Activated CD4-positive, alpha-beta T cell treated with anti-CD3 and anti-CD28 coated beads for 36 hours (primary cell): Measurements from ENCODE around the gene MPV17L2. TPM values are rescaled to one million over a fixed set of nuclear protein-coding genes. Genes with fewer than 3 reads are reported as not detected.

Experiments
- ATAC-seq: fragments of 200-7000 bp; cut with Tn5 transposase; one replicate; pipeline ENCODE4 v1.10.0; 2021; ENCODE audit warnings: mild to moderate bottlenecking, moderate library complexity
- CTCF ChIA-PET: fragments of 350-600 bp; sonication (Branson Sonifier 250); formaldehyde crosslinking; loops from one replicate; lab custom pipeline; 2021; ENCODE audit warnings: antibody characterized with exemption; lab: Charles Lee
- POLR2A ChIA-PET: fragments of 350-600 bp; sonication (Branson Sonifier 250); formaldehyde crosslinking; loops from one replicate; lab custom pipeline; 2021; ENCODE audit warnings: antibody characterized with exemption, inconsistent platforms; lab: Charles Lee
- DNase-seq: peaks from one replicate; pipeline ENCODE4 v3.0.0-alpha.2; 2020
- H3K27ac Mint-ChIP-seq: one replicate; pipeline ENCODE4 v1.8.0; 2021; ENCODE audit warnings: mixed read lengths
- H3K27me3 Mint-ChIP-seq: one replicate; pipeline ENCODE4 v1.8.0; 2021; ENCODE audit warnings: mixed read lengths
- H3K36me3 Mint-ChIP-seq: one replicate; pipeline ENCODE4 v1.8.0; 2021; ENCODE audit warnings: low read depth, mixed read lengths
- H3K4me1 Mint-ChIP-seq: one replicate; pipeline ENCODE4 v1.8.0; 2021; ENCODE audit warnings: mixed read lengths
- H3K4me3 Mint-ChIP-seq: one replicate; pipeline ENCODE4 v1.8.0; 2021; ENCODE audit warnings: mild to moderate bottlenecking, moderate library complexity, mixed read lengths
- H3K9me3 Mint-ChIP-seq: one replicate; pipeline ENCODE4 v1.8.0; 2021; ENCODE audit warnings: low read depth, mixed read lengths
- intact Hi-C, 2 experiments: fragments of 100-400 bp; cut with DNase I in 1 of 2; cut with micrococcal nuclease in 1 of 2; formaldehyde crosslinking; loops; one replicate each; pipeline versions ENCODE4 v1.14.2 to v1.15.1; 2022 to 2024; cut with DNase I, micrococcal nuclease
- total RNA-seq, 2 experiments: library from RNA; stranded (reverse); gene quantifications; one replicate each; pipeline ENCODE4 v1.2.3, GENCODE V29; 2021

MPV17L2 gene
- total RNA-seq, 2 experiments from 2014 or later: 5.7 to 6.2 TPM

DNA sequence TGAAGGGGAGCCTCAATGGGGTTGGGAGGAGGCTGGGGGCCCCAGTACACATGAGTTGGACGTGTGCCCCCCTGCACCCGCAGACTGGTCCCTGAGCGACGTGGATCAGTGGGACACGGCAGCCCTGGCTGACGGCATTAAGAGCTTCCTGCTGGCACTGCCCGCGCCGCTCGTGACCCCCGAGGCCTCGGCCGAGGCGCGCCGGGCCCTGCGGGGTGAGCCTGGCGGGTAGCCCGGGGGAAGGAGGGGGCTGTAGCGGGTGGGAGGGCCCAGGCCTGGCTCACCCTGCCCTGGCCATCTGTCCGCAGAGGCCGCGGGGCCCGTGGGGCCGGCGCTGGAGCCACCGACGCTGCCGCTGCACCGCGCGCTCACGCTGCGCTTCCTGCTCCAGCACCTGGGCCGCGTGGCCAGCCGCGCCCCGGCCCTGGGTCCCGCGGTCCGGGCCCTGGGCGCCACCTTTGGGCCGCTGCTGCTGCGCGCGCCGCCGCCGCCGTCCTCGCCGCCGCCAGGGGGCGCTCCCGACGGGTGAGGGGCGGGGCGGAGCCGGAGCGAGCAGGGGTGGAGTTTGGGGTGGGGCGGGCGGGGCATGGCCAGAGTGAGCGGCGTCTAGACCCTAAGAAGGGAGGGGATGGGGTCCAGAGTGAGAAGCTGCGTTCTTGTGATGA, 31.9 kb upstream of the MPV17L2 start:
- intact Hi-C loops: loop anchor here in 1 of 2 experiments (1.0 to 2.0 kb wide), 4 partner anchors 8 to 91 kb away; partner anchors contain the start of genes PIK3R2 and RAB3A
- H3K27ac Mint-ChIP-seq: no peak overlapping the region

DNA sequence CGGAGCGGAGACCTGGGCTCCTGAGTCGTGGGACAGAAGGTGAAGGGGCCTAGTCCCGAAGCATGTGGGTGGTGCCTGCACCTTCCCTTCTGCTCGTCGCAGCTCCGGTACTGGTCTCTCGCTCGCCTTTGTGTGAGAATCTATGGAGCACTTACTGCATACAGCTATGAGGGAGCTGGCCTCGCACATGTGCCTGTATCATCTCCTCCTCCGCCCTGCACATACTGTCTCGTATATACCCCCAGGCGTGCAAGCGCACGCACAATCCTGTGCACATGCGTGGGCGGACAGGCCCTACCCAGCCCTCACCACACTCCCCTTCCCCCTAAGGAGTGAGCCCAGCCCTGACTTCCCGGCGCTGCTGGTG, 31.4 kb upstream of the MPV17L2 start:
- POLR2A ChIA-PET: no interaction called here
- intact Hi-C loops: loop anchor here in 1 of 2 experiments (1.0 to 2.0 kb wide), 4 partner anchors 8 to 91 kb away; partner anchors contain the start of genes PIK3R2 and RAB3A
- CTCF ChIA-PET: interaction anchor here (0.7 to 2.4 kb wide), 4 partner anchors 10 to 119 kb away, joined by 4 to 6 read pairs (median 4); no protein-coding TSS in a partner anchor
- Mint-ChIP-seq H3K9me3 (no peaks in the 10 kb centered on the region), H3K36me3 (peaks cover 19% of the 10 kb centered on the region), H3K4me1 (peaks cover 5% of the 10 kb centered on the region), H3K27me3 (no peaks in the 10 kb centered on the region), H3K4me3 (peak overlapping the region; percentile 32), H3K27ac (no peak overlapping the region)
- no peak for ATAC-seq
- DNase-seq: no peak

More for the DNA sequence above, 31.9 kb upstream of the MPV17L2 start:
- H3K4me3 Mint-ChIP-seq: peak overlapping the region; percentile 70
- ATAC-seq (peak; percentile 93), DNase-seq (peak; percentile 89)
- no peaks in the 10 kb centered on the region for H3K9me3 Mint-ChIP-seq
- no peaks in the 10 kb centered on the region for H3K27me3 Mint-ChIP-seq
- ChIA-PET POLR2A (no interaction called here), CTCF (interaction anchor here (0.6 to 2.4 kb wide), 10 partner anchors 10 to 288 kb away, joined by 3 to 7 read pairs (median 4); partner anchors contain the start of gene ARRDC2)
- peaks cover 9% of the 10 kb centered on the region for H3K4me1 Mint-ChIP-seq
- H3K36me3 Mint-ChIP-seq: peaks cover 16% of the 10 kb centered on the region

DNA sequence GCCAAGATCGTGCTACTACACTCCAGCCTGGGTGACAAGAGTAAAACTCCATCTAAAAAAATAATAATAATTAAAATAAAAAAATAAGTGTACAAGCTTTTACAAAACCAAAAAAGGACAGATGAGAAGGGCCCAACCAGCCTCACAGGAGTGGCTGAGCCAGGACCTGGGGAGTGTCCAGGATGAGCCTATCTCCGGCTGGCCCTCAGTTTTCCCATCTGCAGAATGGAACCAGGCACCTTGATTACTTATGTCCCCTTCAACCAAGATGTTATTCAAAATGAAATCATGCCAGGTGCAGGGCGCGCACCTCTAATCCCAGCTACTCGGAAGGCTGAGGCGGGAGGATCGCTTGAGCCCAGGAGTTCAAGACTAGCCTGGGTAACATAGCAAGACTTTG, 28.9 kb upstream of the MPV17L2 start:
- CTCF ChIA-PET: interaction anchor here (0.6 to 2.3 kb wide), 3 partner anchors 12 to 245 kb away, joined by 3 to 7 read pairs (median 4); partner anchors contain the start of gene PIK3R2
- Mint-ChIP-seq H3K27me3 (no peaks in the 10 kb centered on the region), H3K27ac (no peak overlapping the region), H3K36me3 (peaks cover 32% of the 10 kb centered on the region), H3K9me3 (no peaks in the 10 kb centered on the region), H3K4me3 (no peak overlapping the region), H3K4me1 (peaks cover 5% of the 10 kb centered on the region)
- DNase-seq: no peak
- POLR2A ChIA-PET: no interaction called here
- intact Hi-C loops: no loop called here
- ATAC-seq: no peak

DNA sequence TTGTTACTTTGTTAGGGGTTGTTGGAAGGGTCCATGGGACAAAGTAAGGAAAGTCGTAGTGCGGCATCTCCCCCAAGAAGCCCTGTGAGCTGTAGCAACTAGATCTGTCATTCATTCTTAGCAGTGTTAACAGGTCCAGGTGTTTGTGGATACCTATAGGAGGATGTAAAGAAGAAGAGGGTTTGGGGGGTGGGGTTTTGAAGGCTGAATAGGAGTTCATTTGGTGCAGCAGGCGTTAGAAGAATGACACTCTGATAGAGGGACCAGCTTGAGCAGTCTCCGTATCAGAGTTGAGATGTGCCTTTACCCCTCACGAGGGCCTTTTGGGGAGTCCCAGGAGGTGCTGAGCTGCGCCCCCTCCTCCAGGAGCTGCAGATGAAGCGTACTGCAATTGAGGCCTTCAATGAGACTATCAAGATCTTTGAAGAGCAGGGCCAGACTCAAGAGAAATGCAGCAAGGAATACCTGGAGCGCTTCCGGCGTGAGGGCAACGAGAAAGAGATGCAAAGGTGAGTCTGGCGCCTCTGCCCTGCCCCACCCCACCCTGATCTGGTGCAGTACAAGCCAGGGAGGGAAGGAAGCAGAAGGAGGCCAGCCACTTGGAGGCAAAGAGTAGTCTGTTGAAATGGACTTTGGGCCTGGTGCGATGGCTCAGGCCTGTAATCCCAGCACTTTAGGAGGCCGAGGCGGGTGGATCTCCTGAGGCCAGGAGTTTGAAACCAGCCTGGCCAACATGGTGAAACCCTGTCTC, 27.0 kb upstream of the MPV17L2 start:
- no peak for ATAC-seq
- CTCF ChIA-PET: interaction anchor here (0.6 to 1.3 kb wide), 7 partner anchors 8 to 1428 kb away, joined by 3 to 6 read pairs (median 3); partner anchors contain the start of genes IFI30 and MPV17L2
- no peaks in the 10 kb centered on the region for H3K27me3 Mint-ChIP-seq
- no peak overlapping the region for H3K4me3 Mint-ChIP-seq
- intact Hi-C loops: no loop called here
- no peak for DNase-seq
- no peaks in the 10 kb centered on the region for H3K4me1 Mint-ChIP-seq
- H3K27ac Mint-ChIP-seq: no peak overlapping the region
- H3K36me3 Mint-ChIP-seq: peaks cover 30% of the 10 kb centered on the region
- POLR2A ChIA-PET: interaction anchor here (0.7 kb wide), 1 partner anchor 406 kb away, joined by 8 read pairs; the partner anchor contains the start of gene UBA52
- H3K9me3 Mint-ChIP-seq: no peaks in the 10 kb centered on the region

DNA sequence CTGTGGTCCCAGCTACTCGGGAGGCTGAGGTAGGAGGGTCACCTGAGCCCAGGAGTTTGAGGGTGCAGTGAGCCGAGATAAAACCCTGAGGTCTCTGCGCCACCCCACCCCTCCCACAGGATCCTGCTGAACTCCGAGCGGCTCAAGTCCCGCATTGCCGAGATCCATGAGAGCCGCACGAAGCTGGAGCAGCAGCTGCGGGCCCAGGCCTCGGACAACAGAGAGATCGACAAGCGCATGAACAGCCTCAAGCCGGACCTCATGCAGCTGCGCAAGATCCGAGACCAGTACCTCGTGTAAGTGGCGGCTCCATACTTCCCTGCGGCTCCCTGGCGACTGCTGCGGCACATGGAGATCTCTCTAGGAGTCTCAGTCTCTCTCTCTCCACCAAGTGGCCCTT, 26.0 kb upstream of the MPV17L2 start:
- Mint-ChIP-seq H3K4me3 (no peak overlapping the region), H3K27ac (no peak overlapping the region), H3K9me3 (no peaks in the 10 kb centered on the region), H3K27me3 (no peaks in the 10 kb centered on the region), H3K36me3 (peaks cover 32% of the 10 kb centered on the region), H3K4me1 (no peaks in the 10 kb centered on the region)
- DNase-seq: no peak
- ChIA-PET POLR2A (no interaction called here), CTCF (interaction anchor here (0.6 to 1.2 kb wide), 4 partner anchors 12 to 49 kb away, joined by 3 to 4 read pairs (median 3); partner anchors contain the start of gene MPV17L2)
- ATAC-seq: no peak
- intact Hi-C loops: no loop called here

DNA sequence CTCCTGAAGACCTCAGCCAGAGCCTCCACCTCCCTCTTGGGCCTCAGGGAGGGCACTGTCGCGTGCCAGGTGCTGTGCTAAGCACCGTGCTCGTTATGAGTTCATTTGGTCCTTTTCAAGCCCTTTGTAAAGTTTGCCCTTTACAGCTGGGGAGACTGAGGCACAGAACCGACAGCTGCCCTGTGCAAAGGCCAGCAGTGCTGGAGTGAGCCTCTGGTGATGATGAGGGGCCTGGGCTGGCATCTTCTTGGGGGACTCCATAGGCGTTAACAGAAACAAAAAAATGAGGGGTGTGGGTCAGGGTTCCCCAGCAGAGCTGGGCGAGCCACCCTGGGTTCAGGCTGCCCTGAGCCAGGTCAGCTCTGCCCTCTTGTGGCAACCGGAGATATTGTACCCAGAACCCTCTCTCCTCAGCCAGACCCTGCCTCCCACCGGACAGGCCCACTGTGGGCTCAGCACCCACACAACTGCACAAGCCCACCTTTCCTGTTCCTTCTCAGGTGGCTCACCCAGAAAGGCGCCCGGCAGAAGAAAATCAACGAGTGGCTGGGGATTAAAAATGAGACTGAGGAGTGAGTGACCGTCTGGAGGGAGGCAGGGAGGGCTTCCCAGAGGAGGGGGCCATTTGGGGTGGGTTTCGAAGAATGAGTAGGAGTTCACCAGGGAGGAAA, 24.9 kb upstream of the MPV17L2 start:
- no peak overlapping the region for H3K4me3 Mint-ChIP-seq
- H3K27me3 Mint-ChIP-seq: no peaks in the 10 kb centered on the region
- H3K9me3 Mint-ChIP-seq: no peaks in the 10 kb centered on the region
- CTCF ChIA-PET: interaction anchor here (0.6 to 2.1 kb wide), 13 partner anchors 9 to 286 kb away, joined by 3 to 7 read pairs (median 3); partner anchors contain the start of gene IL12RB1
- H3K27ac Mint-ChIP-seq: no peak overlapping the region
- DNase-seq (peak; percentile 81), ATAC-seq (peak; percentile 95)
- peaks cover 29% of the 10 kb centered on the region for H3K36me3 Mint-ChIP-seq
- POLR2A ChIA-PET: interaction anchor here (0.5 to 0.6 kb wide), 4 partner anchors 23 to 158 kb away, joined by 3 read pairs; partner anchors contain the start of gene IQCN
- intact Hi-C loops: loop anchor here (1.0 to 2.0 kb wide), 4 partner anchors 15 to 161 kb away; partner anchors contain the start of gene PIK3R2 (in 1 of the 2)
- H3K4me1 Mint-ChIP-seq: peaks cover 4% of the 10 kb centered on the region

DNA sequence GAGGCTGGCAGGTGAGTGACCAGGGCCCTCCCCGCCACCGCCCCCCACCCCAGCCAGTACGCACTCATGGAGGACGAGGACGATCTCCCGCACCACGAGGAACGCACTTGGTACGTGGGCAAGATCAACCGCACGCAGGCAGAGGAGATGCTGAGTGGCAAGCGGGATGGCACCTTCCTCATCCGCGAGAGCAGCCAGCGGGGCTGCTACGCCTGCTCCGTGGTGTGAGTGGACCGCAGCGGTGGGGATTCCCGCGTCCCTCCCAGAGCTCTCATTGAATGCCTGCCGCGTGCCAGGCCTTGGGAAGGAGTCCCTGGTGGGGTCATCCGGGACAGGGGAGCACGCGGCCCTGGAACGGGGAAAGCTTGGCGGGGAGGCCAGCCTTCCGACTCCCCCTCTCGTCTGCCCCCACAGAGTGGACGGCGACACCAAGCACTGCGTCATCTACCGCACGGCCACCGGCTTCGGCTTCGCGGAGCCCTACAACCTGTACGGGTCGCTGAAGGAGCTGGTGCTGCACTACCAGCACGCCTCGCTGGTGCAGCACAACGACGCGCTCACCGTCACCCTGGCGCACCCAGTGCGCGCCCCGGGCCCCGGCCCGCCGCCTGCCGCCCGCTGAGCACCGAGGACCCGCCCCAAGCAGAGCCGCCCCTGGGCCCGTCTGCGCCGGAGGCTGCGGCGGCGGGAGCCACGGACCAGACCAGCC, 24.2 kb upstream of the MPV17L2 start:
- ChIA-PET POLR2A (interaction anchor here (0.5 to 0.6 kb wide), 2 partner anchors 17 to 157 kb away, joined by 3 read pairs; no protein-coding TSS in a partner anchor), CTCF (interaction anchor here (0.6 to 2.1 kb wide), 10 partner anchors 15 to 285 kb away, joined by 3 to 7 read pairs (median 4); partner anchors contain the start of gene IL12RB1)
- no peak for ATAC-seq
- no peaks in the 10 kb centered on the region for H3K27me3 Mint-ChIP-seq
- H3K9me3 Mint-ChIP-seq: no peaks in the 10 kb centered on the region
- intact Hi-C loops: loop anchor here (1.0 to 2.0 kb wide), 4 partner anchors 16 to 162 kb away; partner anchors contain the start of gene PIK3R2 (in 1 of the 2)
- H3K4me1 Mint-ChIP-seq: peaks cover 7% of the 10 kb centered on the region
- H3K4me3 Mint-ChIP-seq: no peak overlapping the region
- DNase-seq: no peak
- H3K36me3 Mint-ChIP-seq: peaks cover 29% of the 10 kb centered on the region
- H3K27ac Mint-ChIP-seq: no peak overlapping the region

DNA sequence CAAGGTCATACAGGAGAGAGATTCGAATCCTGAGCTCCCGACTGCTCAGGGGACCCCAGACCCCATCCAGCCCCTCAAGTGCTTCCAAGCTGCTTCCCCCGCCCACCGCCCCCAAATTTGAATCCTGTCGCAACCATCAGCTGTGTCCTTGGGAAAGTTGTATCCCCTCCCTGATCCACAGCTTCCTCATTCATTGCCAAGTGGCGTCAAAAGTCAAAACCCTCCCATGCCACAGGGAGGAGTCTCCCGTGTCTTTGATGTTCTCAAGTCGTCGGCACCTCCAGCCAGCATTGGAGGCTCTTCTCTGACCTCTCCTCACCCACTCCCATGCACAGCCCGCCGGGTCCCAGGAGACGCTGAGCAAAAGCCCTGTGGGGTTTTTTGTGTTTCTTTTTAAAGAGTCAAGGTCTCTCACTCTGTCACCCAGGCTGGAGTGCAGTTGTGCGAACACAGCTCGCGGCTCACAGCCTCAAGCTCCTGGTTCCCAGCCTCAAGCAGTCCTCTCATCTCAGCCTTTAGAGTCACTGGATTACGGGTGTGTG, 22.2 kb upstream of the MPV17L2 start:
- H3K9me3 Mint-ChIP-seq: no peaks in the 10 kb centered on the region
- ATAC-seq: no peak
- ChIA-PET CTCF (interaction anchor here (0.7 to 1.4 kb wide), 2 partner anchors 10 to 21 kb away, joined by 3 read pairs; no protein-coding TSS in a partner anchor), POLR2A (no interaction called here)
- peaks cover 15% of the 10 kb centered on the region for H3K4me1 Mint-ChIP-seq
- H3K27me3 Mint-ChIP-seq: no peaks in the 10 kb centered on the region
- no peak overlapping the region for H3K4me3 Mint-ChIP-seq
- no peak for DNase-seq
- intact Hi-C loops: loop anchor here in 1 of 2 experiments (5.0 kb wide), 1 partner anchor 223 kb away; no protein-coding TSS in a partner anchor
- peaks cover 23% of the 10 kb centered on the region for H3K36me3 Mint-ChIP-seq
- no peak overlapping the region for H3K27ac Mint-ChIP-seq

DNA sequence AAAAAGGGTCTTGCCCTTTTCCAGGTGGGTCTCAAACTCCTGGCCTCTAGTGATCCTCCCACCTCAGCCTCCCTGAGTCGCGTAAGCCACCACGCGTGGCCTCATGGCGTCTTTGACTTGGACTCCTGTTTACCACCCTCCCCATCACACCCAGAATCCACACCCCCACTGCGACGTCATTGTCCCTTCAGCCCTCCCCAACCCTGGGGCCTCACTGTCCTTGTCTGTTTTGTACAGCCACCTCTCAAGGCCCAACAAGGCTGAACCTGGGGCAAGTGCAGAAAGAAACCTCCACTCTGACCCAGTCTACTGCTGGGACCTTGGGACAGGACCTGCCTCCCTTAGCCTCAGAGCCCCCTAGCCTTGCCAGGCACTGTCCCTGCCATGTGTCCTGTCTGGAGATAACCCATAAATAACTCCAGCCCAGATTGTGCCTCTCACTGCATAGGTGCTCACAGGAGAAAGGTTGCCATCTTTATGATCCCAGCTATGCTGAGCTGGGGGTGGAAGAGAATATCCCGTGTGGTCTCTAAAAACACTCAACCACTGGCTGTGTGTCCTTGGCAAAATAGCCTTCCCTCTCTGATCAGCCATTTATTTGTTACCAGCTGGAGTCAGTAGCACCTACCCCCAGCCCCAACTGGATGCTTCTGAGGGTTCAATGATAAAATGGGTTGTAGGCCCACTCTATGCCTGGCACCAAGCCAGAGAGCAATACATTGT, 21.3 kb upstream of the MPV17L2 start:
- no peak overlapping the region for H3K4me3 Mint-ChIP-seq
- ATAC-seq (no peak), DNase-seq (no peak)
- H3K27me3 Mint-ChIP-seq: no peaks in the 10 kb centered on the region
- intact Hi-C loops: loop anchor here in 1 of 2 experiments (5.0 kb wide), 1 partner anchor 224 kb away; no protein-coding TSS in a partner anchor
- H3K36me3 Mint-ChIP-seq: peaks cover 20% of the 10 kb centered on the region
- H3K9me3 Mint-ChIP-seq: no peaks in the 10 kb centered on the region
- POLR2A ChIA-PET: no interaction called here
- no peak overlapping the region for H3K27ac Mint-ChIP-seq
- CTCF ChIA-PET: interaction anchor here (1.1 to 1.4 kb wide), 2 partner anchors 10 kb away, joined by 3 to 4 read pairs; no protein-coding TSS in a partner anchor
- H3K4me1 Mint-ChIP-seq: peaks cover 15% of the 10 kb centered on the region
